GM21723 (cell line): ENCODE measurements around the gene ZKSCAN1.
"Not testable (repeated sequence)": the region's sequence is repeated elsewhere in the genome, so short reads cannot be mapped to it uniquely, and the experiment has no call there.

ENCODE experiments used
- ATAC-seq: cut with Tn5 transposase; IDR thresholded peaks from one replicate; pipeline ENCODE4 v1.9.1; 2021; ENCODE audit warnings: mild to moderate bottlenecking, moderate library complexity; ENCODE audit not compliant: unreplicated experiment

The ZKSCAN1 gene

DNA sequence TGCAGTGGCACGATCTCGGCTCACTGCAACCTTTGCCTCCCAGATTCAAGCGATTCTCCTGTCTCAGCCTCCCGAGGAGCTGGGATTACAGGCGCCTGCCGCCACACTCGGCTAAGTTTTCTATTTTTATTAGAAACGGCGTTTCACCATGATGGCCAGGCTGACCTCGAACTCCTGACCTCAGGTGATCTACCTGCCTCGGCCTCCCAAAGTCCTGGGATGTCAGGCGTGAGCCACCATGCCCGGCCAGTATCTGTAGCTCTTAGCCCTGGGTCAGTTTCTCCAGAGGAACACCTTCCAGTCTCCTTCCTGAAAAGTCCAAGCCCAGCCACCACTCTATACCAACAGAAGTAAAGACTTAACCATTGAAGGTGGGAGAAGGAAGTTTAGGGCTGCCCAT is 15.2 kb upstream of the ZKSCAN1 start:
- ATAC-seq = no peak

DNA sequence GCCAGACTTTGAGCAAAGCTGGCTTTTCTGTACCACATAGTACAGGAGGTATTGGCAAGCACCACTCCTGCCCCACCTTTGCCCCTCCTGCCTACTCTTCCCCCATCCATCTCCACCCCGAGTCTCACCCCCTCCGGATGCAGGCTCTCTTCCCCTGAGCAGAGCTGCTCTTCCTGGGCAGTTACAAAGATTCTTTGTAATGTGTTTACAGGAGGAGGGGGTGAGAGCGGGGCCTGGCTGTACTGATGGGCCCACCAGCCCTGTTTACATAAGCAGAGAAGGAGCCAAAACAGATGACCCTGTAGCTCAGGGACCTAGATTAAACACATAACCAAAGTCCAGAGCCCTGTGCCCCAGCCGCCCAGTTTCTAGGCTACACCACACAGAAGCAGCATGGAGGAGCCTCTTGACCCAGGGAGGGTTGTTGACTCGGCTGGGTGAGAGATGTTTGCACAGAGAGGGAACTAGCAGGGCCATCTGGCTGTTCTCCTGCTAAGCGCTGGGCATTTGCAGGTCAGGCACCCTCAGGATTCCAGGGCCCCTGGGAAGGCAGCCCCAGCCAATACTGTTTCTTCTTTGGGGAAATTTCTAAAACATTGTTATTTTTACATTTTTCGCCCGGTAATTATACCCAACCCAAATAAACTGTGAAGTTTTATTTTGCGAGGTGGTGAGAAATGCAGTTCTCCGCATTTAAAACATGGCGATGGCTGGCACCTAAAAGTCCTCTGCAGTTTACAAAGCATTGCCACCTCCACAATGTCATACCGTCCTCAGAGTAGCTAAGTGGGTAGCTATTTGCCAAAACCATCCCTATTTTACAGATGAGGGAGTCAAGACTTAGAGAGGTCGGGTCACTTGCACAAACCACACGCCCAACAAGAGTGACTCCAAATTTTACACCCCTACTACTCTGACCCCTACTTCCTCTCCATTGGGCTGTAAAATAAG is 11.4 kb upstream of the ZKSCAN1 start:
- ATAC-seq = no peak

DNA sequence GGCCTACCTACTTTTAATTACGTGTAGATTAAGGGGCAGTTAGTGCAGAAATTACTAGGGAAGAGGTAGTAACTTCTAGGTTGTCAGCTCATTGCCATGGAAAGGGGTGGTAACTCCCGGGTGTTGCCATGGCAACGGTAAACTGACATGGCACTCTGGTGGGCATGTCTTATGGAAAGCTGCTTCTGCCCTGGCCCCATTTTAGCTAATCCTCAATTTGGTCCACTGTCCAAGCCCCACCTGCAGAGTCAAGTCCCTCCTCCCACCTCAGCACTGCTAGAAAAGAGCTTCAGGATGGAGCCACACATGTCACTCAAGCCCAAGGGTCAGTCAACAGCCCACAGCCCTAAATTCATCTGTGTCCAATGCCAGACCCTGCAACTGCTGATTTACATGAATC is 7.5 kb upstream of the ZKSCAN1 start:
- no peak for ATAC-seq

DNA sequence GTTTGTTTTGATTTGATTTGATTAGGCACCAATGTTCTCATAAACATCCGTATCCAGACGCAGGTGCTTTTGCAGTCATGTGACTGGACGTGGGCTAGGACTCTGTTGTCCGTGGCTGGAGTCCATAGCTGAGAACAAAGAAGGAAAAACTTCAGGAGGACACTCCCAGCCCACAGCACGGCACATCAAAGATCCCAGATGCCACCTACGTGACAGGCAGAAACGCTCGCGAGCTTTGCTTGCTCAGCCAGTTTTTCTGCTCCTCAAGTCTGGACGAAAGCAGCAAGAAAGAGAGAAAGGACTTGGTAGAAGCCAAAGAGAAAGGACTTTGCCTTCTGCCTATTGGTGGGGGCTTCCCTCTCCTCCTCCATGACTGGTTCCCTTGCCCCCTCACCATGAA is 6.9 kb upstream of the ZKSCAN1 start:
- no peak for ATAC-seq

DNA sequence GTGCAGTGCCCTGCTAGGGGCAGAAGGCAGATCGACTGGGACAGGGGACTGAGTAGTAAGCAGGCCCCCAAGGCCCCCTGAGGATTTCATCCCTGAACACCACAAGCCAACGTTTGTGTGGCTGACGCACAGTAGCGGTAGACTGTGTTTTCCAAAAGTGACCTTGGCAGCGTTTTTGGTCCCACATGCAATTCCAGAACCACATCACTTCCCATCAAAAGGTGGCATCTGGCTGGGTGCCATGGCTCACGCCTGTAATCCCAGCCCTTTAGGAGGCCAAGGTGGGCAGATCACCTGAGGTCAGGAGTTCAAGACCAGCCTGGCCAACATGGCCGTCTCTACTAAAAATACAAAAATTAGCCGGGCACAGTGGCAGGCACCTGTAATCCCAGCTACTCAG is 5.4 kb upstream of the ZKSCAN1 start:
- not testable (repeated sequence) for ATAC-seq

DNA sequence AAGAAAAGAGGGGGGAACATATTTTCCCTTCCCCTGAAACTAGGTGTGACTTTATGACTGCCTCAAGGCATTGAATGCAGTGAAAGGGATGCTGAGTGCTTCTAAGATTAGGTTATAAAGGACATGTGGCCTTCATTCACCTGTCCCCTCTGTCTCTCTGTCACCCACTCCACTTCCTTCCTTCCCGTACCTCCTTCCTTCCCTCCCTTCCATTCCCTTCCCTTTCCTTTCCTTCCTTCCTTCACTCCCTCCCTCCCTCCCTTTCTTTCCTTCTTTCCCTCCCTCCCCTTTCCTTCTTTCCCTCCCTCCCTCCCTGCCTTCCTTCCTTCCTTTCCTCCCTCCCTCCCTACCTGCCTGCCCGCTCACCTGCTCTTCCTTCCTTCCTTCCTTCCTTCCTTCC is 4.5 kb upstream of the ZKSCAN1 start:
- ATAC-seq = no peak

DNA sequence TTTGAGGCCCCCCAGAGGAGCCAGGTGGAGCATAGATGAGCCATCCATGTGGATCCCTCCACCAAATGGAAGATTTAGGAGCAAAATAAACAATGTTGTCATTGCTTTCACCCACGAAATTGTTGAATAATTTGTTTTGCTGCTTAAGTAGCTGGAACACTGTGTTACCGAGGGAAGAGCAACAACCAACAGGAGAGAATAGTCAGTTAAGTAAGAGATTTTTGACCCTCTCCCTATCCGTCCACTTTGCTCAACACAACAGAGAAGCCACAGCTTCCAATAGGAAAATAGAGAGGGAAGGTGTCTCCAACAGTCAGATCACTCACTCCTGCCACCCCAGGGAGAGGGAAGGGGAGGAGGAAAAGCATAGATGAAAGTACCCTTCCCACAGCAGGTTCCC is 3.9 kb upstream of the ZKSCAN1 start:
- ATAC-seq = no peak

DNA sequence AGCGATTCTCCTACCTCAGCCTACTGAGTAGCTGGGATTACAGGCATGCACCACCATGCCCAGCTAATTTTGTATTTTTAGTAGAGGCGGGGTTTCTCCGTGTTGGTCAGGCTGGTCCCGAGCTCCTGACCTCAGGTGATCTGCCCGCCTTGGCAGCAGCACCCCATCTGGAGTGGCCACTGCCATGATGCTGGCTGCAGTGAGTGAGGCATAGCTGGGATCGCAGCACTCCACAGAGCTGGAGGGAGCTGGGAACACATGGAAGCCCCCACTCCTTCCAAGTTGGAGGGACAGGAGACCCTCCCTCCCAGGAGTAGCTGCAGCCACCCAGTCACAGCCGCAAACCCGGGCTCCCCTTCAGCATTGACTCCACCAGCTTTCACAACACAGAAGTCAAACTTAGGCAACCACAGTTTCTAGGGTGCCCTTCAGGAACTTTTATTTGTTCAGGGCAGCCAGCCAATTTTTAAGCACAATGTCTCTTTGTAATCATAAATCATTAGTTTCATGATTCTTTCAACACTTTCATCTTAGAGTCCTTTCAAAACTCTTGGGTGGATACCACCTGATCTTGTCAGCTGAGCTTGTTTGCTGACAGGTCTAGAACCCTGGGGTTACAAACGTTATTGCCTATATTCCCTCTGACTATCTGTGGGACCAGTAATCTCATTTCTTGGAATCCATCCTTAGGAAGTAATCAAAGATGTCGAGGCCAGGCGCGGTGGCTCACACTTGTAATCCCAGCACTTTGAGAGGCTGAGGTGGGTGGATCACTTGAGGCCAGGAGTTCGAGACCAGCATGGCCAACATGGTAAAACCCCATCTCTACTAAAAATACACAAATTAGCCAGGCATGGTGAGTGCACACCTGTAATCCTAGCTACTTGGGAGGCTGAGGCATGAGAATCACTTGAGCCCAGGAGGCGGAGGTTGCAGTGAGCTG is 2.7 kb upstream of the ZKSCAN1 start:
- ATAC-seq = not testable (repeated sequence)

DNA sequence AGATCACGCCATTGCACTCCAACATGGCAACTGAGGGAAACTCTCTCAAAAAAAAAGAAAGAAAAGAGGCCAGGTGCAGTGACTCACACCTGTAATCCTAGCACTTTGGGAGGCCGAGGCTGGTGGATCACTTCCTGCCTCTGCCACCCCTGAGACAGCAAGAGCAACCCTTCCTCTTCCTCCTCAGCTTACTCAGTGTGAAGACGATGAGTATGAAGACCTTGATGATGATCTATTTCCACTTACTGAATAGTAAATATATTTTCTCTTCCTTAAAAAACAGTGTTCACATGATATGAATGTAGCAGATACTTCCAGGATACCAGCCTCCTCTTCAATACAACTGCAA is 2.1 kb upstream of the ZKSCAN1 start:
- no peak for ATAC-seq

- no peak for ATAC-seq
Observed at GRCh38 chr7:100016215-100016901, 962 bp downstream of the ZKSCAN1 start.

DNA sequence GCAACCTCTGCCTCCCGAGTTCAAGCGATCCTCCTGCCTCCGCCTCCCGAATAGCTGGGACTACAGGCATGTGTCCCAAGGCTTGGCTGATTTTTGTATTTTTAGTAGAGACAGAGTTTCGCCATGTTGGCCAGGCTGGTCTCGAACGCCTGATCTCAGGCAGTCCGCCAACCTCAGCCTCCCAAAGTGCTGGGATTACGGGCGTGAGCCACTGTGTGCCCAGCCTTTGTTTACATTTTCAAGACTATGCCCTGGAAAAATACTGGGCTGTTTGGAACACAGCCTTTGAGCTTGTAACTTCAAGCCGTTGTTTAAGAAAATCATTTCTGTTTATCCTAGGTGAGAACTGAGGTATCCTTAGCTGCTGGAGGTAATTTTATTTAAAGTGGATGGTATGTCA is 1.9 kb downstream of the ZKSCAN1 start:
- ATAC-seq = no peak

DNA sequence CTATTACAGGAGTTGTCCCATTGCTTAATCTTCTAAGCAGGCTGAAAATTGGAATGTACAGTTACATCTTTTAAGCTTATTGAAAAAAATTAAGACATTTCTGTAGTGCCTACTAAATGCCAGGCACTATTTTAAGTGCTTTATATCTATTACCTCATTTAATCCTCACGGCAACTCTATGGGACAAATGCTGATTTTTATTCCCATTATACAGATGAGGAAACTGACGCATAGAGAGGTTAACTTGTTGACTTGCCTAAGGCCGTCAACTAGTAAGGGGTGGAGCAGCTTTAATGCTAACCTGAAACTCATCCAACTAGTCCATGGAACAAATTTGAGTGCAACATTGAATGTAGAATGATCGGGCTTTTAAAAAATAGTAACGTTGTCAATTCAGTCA is 2.5 kb downstream of the ZKSCAN1 start:
- no peak for ATAC-seq

GRCh38 chr7:100019908-100020307 is 4.5 kb downstream of the ZKSCAN1 start:
- ATAC-seq = no peak

- no peak for ATAC-seq
Observed at GRCh38 chr7:100021297-100021696, 5.9 kb downstream of the ZKSCAN1 start.

DNA sequence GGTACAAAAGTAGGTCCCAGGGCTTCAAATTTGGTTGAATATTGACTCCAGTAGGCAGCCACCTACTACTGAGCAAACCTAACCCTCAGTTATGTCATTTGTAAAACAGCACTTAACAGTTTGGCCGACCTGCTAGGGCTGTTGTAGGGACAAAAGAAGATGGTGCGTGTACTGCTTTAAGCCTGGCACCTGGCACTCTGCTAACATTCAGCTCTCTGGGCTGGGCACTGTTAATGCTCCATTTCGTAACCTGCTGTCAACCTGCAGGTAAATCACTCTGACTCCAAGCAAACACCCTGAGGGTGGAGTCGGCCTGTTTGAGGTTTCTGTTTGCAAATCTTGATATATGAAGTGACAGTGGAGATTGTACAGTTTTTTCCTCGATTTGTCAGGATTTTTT is 7.2 kb downstream of the ZKSCAN1 start:
- ATAC-seq = no peak

DNA sequence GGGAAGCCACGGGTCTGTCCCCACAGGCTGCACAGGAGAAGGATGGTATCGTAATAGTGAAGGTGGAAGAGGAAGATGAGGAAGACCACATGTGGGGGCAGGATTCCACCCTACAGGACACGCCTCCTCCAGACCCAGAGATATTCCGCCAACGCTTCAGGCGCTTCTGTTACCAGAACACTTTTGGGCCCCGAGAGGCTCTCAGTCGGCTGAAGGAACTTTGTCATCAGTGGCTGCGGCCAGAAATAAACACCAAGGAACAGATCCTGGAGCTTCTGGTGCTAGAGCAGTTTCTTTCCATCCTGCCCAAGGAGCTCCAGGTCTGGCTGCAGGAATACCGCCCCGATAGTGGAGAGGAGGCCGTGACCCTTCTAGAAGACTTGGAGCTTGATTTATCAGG is 8.1 kb downstream of the ZKSCAN1 start:
- ATAC-seq = no peak

DNA sequence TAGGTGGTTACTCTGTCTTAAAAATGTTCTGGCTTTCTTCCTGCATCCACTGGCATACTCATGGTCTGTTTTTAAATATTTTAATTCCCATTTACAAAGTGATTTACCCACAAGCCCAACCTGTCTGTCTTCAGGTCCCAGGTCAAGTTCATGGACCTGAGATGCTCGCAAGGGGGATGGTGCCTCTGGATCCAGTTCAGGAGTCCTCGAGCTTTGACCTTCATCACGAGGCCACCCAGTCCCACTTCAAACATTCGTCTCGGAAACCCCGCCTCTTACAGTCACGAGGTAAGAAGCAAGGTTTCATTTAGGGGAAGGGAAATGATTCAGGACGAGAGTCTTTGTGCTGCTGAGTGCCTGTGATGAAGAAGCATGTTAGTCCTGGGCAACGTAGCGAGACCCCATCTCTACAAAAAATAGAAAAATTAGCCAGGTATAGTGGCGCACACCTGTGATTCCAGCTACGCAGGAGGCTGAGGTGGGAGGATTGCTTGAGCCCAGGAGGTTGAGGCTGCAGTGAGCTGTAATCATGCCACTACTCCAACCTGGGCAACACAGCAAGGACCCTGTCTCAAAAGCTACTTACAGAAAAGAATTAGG is 8.7 kb downstream of the ZKSCAN1 start:
- ATAC-seq = no peak

DNA sequence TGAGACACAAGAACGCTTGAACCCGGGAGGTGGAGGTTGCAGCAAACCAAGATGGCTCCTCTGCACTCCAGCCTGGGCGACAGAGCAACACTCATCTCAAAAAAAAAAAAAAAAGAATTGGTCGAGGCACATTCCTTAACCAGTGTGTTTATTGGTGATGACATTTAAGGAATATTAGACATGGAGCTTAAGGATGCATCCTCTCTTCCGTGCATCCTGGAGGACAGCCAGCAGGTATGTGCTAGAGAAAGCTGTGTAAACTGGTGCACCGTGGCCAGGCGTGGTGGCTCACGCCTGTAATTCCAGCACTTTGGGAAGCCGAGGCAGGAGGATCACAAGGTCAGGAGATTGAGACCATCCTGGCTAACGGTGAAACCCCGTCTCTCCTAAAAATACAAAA is 11.8 kb downstream of the ZKSCAN1 start:
- no peak for ATAC-seq

- no peak for ATAC-seq
Observed at GRCh38 chr7:100029596-100029995, 14.2 kb downstream of the ZKSCAN1 start.

DNA sequence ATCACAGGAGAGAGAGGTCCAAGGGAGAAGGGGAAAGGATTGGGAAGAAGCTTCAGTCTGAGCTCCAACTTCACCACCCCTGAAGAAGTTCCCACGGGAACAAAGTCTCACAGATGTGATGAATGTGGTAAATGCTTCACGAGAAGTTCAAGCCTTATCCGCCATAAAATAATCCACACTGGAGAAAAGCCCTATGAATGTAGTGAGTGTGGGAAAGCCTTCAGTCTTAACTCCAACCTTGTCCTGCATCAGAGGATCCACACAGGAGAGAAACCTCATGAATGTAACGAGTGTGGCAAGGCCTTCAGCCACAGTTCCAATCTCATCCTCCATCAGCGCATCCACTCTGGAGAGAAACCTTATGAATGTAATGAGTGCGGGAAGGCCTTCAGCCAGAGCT is 18.1 kb downstream of the ZKSCAN1 start:
- ATAC-seq = no peak
